ENCODE data around the gene PSMB7.

The PSMB7 gene

DNA sequence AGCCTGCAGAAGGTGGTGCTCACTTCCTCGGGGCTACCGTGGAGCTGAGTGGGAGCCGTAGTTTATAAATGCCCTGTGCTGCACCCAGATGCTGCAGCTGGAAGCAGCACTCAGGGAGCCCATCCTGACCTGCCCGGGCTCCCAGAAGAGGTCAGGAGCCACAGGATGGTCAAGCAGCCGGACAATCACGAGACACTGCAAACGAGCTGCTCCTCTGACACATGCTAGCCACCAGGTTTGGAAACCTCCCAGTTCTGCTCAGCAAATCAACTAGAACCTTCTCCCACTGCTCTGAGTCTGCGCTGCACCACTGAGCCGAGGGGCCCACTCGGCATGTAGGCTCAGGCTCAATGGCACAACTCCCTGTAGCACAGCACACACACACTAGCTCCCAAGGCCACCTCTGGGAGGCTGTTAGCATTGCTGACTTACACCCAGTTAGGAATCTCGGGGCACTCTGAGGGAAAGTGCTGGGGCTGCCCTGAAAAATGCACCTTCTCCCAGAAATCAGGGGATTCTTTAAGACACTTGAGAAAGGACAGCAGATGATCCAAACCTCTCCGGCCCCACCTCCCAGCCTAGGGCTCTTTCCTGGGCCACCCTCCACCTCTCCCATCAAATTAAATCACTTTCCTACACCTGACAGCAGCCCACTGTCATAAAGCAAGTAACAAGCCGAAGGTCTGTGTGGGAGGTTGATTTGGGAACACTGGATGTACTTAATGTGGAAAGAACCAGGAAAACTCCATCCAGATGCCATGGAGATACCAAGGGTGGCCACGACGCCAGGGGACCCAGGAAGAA, 59.1 kb downstream of the PSMB7 start:
- no peak for TF ChIP-seq ZNF777 (tag by site-specific recombination; IDR thresholded peaks at IDR 0.05; ENCODE audit: borderline replicate concordance)
- no peak for TF ChIP-seq ZNF621 (tag by site-specific recombination; IDR thresholded peaks at IDR 0.05)
- no peak for TF ChIP-seq ZNF423 (tag by site-specific recombination; IDR thresholded peaks at IDR 0.05)
- TF ChIP-seq ZNF184 (tag by site-specific recombination; IDR thresholded peaks at IDR 0.05), result no peak
- no peak for TF ChIP-seq ZEB2 (tag by site-specific recombination; IDR thresholded peaks at IDR 0.05)
- TF ChIP-seq, protein P1, sequence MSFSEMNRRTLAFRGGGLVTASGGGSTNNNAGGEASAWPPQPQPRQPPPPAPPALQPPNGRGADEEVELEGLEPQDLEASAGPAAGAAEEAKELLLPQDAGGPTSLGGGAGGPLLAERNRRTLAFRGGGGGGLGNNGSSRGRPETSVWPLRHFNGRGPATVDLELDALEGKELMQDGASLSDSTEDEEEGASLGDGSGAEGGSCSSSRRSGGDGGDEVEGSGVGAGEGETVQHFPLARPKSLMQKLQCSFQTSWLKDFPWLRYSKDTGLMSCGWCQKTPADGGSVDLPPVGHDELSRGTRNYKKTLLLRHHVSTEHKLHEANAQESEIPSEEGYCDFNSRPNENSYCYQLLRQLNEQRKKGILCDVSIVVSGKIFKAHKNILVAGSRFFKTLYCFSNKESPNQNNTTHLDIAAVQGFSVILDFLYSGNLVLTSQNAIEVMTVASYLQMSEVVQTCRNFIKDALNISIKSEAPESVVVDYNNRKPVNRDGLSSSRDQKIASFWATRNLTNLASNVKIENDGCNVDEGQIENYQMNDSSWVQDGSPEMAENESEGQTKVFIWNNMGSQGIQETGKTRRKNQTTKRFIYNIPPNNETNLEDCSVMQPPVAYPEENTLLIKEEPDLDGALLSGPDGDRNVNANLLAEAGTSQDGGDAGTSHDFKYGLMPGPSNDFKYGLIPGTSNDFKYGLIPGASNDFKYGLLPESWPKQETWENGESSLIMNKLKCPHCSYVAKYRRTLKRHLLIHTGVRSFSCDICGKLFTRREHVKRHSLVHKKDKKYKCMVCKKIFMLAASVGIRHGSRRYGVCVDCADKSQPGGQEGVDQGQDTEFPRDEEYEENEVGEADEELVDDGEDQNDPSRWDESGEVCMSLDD (tag by site-specific recombination; IDR thresholded peaks at IDR 0.05), result no peak
- Histone ChIP-seq H3K4me1 (ENCODE audit: control insufficient read depth, insufficient read depth, low read length) (no peaks in the 10 kb centered on the region), H3K9me3 (ENCODE audit: control insufficient read depth, insufficient read depth, low read depth, low read length) (no peaks in the 10 kb centered on the region), H3K4me3 (ENCODE audit: low read depth, low read length) (no peak overlapping the region), H3K27ac (ENCODE audit: extremely low read depth, low read depth, low read length) (no peak overlapping the region), H3K36me3 (ENCODE audit: control insufficient read depth in 2 of 2, insufficient read depth in 1 of 2, low read length in 2 of 2) (peaks cover 0 to 57% of the 10 kb centered on the region in 2 experiments; a peak in 1 of 3 replicates)
- ChIA-PET CTCF (interaction anchor here (0.6 to 1.2 kb wide), 2 partner anchors 230 to 956 kb away, joined by 3 to 4 read pairs; no protein-coding TSS in a partner anchor), POLR2A (no interaction called here)

DNA sequence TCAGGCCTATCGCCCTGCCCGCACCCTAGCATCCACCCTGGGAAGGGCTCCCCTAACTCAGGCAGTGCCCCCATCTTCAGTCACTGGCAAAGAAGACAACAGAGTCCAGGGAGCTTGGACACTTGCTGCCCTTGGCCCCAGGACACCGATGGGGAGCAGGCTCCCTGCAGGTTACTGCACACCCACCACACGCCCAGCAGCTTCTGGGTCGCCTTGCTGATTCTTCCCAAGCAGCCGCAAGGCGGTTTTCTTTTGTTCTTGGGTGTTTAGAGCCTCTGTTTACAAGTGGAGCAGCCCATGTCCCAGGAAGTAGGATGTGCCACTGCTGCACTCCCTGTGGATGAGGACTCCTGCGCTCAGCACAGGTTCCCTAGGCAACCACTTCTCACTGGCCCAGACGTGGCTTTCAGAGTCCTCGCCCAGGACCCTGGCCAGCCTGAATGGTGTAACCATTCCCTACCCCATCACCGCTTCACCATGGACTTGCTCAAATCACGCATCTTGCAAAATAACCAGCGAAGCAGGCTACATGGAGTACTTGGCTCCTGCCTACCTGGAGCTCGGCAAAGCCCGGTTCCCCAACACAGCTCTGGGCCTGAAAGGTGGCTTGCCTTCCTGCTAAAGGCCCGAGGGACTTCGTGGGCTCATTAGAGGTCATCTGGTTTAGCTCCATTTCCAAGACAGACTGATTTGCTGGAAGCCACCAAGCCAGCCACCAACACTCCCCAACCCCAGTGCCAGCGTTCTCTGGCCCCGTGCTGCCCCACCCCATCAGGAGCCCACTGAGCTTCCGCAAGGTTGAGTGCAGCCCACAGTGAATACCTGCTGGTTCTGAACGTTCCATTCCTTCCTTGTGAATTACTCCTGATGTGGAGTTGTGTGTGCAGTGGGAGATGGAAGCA, 60.0 kb downstream of the PSMB7 start:
- POLR2A ChIA-PET, result no interaction called here
- peaks cover 0 to 66% of the 10 kb centered on the region in 2 experiments; a peak in 1 of 3 replicates for H3K36me3 ChIP-seq (ENCODE audit: control insufficient read depth in 2 of 2, insufficient read depth in 1 of 2, low read length in 2 of 2)
- CTCF ChIA-PET, result interaction anchor here (0.6 to 1.2 kb wide), 2 partner anchors 229 to 956 kb away, joined by 3 to 4 read pairs; no protein-coding TSS in a partner anchor
- no peak overlapping the region for H3K27ac ChIP-seq (ENCODE audit: extremely low read depth, low read depth, low read length)
- no peaks in the 10 kb centered on the region for H3K4me1 ChIP-seq (ENCODE audit: control insufficient read depth, insufficient read depth, low read length)
- no peak overlapping the region for H3K4me3 ChIP-seq (ENCODE audit: low read depth, low read length)
- H3K9me3 ChIP-seq (ENCODE audit: control insufficient read depth, insufficient read depth, low read depth, low read length), result no peaks in the 10 kb centered on the region
- TF ChIP-seq ZNF138 (tag by site-specific recombination; IDR thresholded peaks at IDR 0.05; ENCODE audit: borderline replicate concordance) (no peak), KLF7 (tag by site-specific recombination; IDR thresholded peaks at IDR 0.05; ENCODE audit: borderline replicate concordance) (no peak), ZNF747 (tag by site-specific recombination; IDR thresholded peaks at IDR 0.05) (no peak), ZBTB48 (tag by site-specific recombination; IDR thresholded peaks at IDR 0.05) (no peak), ZNF623 (tag by site-specific recombination; IDR thresholded peaks at IDR 0.05) (no peak), OVOL3 (tag by site-specific recombination; IDR thresholded peaks at IDR 0.05) (no peak), ZNF529 (tag by site-specific recombination; IDR thresholded peaks at IDR 0.05; ENCODE audit: insufficient replicate concordance) (no peak), SALL2 (tag by site-specific recombination; IDR thresholded peaks at IDR 0.05; ENCODE audit: borderline replicate concordance) (no peak), HOXD13 (CRISPR knock-in tag; IDR thresholded peaks at IDR 0.05; ENCODE audit: borderline replicate concordance) (no peak), ZNF561 (tag by site-specific recombination; IDR thresholded peaks at IDR 0.05; ENCODE audit: borderline replicate concordance) (no peak)
- TF ChIP-seq, protein P2, sequence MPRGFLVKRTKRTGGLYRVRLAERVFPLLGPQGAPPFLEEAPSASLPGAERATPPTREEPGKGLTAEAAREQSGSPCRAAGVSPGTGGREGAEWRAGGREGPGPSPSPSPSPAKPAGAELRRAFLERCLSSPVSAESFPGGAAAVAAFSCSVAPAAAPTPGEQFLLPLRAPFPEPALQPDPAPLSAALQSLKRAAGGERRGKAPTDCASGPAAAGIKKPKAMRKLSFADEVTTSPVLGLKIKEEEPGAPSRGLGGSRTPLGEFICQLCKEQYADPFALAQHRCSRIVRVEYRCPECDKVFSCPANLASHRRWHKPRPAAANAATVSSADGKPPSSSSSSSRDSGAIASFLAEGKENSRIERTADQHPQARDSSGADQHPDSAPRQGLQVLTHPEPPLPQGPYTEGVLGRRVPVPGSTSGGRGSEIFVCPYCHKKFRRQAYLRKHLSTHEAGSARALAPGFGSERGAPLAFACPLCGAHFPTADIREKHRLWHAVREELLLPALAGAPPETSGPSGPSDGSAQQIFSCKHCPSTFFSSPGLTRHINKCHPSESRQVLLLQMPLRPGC (tag by site-specific recombination; IDR thresholded peaks at IDR 0.05), result no peak
- TF ChIP-seq, protein P3, sequence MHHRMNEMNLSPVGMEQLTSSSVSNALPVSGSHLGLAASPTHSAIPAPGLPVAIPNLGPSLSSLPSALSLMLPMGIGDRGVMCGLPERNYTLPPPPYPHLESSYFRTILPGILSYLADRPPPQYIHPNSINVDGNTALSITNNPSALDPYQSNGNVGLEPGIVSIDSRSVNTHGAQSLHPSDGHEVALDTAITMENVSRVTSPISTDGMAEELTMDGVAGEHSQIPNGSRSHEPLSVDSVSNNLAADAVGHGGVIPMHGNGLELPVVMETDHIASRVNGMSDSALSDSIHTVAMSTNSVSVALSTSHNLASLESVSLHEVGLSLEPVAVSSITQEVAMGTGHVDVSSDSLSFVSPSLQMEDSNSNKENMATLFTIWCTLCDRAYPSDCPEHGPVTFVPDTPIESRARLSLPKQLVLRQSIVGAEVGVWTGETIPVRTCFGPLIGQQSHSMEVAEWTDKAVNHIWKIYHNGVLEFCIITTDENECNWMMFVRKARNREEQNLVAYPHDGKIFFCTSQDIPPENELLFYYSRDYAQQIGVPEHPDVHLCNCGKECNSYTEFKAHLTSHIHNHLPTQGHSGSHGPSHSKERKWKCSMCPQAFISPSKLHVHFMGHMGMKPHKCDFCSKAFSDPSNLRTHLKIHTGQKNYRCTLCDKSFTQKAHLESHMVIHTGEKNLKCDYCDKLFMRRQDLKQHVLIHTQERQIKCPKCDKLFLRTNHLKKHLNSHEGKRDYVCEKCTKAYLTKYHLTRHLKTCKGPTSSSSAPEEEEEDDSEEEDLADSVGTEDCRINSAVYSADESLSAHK (tag by site-specific recombination; IDR thresholded peaks at IDR 0.05), result no peak
- TF ChIP-seq, protein P4, sequence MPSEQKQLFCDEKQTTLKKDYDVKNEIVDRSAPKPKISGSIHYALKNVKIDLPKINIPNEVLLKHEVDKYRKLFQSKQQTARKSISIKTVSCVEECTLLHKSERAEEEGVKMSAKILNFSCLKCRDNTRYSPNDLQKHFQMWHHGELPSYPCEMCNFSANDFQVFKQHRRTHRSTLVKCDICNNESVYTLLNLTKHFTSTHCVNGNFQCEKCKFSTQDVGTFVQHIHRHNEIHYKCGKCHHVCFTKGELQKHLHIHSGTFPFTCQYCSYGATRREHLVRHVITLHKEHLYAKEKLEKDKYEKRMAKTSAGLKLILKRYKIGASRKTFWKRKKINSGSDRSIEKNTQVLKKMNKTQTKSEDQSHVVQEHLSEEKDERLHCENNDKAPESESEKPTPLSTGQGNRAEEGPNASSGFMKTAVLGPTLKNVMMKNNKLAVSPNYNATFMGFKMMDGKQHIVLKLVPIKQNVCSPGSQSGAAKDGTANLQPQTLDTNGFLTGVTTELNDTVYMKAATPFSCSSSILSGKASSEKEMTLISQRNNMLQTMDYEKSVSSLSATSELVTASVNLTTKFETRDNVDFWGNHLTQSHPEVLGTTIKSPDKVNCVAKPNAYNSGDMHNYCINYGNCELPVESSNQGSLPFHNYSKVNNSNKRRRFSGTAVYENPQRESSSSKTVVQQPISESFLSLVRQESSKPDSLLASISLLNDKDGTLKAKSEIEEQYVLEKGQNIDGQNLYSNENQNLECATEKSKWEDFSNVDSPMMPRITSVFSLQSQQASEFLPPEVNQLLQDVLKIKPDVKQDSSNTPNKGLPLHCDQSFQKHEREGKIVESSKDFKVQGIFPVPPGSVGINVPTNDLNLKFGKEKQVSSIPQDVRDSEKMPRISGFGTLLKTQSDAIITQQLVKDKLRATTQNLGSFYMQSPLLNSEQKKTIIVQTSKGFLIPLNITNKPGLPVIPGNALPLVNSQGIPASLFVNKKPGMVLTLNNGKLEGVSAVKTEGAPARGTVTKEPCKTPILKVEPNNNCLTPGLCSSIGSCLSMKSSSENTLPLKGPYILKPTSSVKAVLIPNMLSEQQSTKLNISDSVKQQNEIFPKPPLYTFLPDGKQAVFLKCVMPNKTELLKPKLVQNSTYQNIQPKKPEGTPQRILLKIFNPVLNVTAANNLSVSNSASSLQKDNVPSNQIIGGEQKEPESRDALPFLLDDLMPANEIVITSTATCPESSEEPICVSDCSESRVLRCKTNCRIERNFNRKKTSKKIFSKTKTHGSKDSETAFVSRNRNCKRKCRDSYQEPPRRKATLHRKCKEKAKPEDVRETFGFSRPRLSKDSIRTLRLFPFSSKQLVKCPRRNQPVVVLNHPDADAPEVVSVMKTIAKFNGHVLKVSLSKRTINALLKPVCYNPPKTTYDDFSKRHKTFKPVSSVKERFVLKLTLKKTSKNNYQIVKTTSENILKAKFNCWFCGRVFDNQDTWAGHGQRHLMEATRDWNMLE (tag by site-specific recombination; conservative IDR thresholded peaks at IDR 0.05; ENCODE audit: low read depth), result no peak

Measured in HEK293 (cell line).